Breast epithelium (tissue), 3 donors: ENCODE data around the gene ARHGEF26.

ENCODE experiments used
- CTCF ChIP-seq, 3 donors: fragments of 450-650 bp; IDR thresholded peaks; one replicate each; pipeline ENCODE4 v1.5.1; 2016 to 2017; ENCODE audit warnings: antibody characterized with exemption in 3 of 3, mild to moderate bottlenecking in 3 of 3, moderate library complexity in 3 of 3
- POLR2A ChIP-seq: fragments of 450-650 bp; IDR thresholded peaks from one replicate; pipeline ENCODE4 v1.6.1; 2016; ENCODE audit warnings: antibody characterized with exemption, mild to moderate bottlenecking, moderate library complexity
- POLR2AphosphoS5 ChIP-seq, 3 donors: sonication (generic); formaldehyde crosslinking; IDR thresholded peaks; one replicate each; pipeline ENCODE4 v1.6.1; 2017; ENCODE audit warnings: antibody characterized with exemption in 3 of 3

- no peak for TF ChIP-seq POLR2AphosphoS5 (IDR thresholded peaks at IDR 0.05)
- TF ChIP-seq CTCF (IDR thresholded peaks at IDR 0.05): no peak
- no peak for TF ChIP-seq POLR2A
These were observed 48.6 kb downstream of the ARHGEF26 start for GRCh38 chr3:154169796-154170110.
